GM19455 (cell line): Measurements from ENCODE around the gene FAXDC2.
"Not testable (repeated sequence)": the region's sequence is repeated elsewhere in the genome, so short reads cannot be mapped to it uniquely, and the experiment has no call there.

Experiments
- ATAC-seq: cut with Tn5 transposase; IDR thresholded peaks from one replicate; pipeline ENCODE4 v1.9.1; 2021; ENCODE audit not compliant: unreplicated experiment

Gene FAXDC2

DNA sequence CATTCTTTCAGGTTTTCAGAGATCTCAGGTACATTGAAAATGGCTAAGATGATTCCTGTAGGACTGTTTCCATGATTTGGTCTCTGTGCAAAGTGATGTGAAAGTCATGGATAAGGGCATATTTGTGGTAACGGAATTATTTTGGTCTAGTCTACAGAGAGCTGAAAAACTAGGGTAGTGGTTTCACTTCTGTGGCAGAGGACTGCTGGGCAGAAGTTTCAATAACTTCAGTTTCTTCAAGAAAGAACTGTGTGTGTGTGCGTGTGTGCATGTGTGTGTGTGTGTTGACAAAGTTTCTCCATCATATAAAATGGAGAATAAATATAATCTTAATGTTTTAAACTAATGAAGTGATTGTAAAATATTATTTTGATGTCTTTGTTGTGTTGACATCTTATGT, 12.4 kb upstream of the FAXDC2 start:
- ATAC-seq = no peak

DNA sequence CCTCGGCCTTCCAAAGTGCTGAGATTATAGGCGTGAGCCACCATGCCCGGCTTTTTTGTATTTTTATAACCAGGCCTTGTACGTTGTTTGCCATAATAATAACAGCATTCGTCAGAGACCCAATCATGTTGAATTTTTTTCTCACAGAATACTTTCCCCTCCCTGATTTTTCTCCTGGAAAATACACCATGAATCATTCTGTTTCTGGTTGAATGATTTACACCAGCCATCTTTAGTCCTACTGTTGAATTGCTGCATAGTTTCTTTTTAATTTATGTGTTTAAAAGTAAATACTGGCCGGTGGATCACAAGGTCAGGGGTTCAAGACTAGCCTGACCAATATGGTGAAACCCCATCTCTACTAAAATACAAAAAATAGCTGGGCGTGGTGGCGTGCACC, 11.5 kb upstream of the FAXDC2 start:
- ATAC-seq = no peak

DNA sequence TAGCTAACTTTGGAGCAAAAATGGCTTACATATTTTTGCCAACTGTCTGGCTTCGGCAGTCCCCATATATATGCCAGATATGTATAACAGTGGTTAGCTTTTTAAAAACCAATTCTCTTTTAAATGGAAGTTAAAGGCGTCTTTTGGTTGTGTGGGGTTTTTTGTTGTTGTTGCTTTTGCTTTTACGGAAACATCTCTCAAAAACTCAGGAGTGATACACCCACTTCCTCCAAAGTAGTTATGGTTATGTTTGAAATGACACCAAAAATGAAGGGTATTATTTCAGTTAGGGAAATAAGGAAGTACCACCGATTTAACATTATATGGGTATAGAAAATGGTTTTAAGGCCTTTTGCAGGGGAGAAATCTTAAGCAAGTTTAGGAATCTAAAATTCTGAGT, 10.4 kb upstream of the FAXDC2 start:
- no peak for ATAC-seq

DNA sequence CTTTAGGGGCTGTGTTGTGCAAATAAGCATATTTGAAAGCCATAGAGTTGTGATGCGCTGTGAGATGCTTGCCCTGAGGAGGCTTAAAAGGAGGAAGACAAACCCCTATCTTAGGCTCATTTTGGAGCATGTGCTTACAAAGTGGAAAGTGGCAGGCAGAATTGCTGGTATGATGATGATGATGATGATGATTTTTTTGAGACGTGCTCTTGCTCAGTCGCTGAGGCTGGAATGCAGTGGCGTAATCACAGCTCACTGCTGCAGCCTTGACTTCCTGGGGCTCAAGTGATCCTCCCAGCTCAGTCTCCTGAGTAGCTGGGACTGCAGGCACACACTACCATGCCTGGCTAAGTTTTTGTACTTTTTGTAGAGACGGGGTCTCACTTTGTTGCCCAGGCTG, 9.7 kb upstream of the FAXDC2 start:
- no peak for ATAC-seq

DNA sequence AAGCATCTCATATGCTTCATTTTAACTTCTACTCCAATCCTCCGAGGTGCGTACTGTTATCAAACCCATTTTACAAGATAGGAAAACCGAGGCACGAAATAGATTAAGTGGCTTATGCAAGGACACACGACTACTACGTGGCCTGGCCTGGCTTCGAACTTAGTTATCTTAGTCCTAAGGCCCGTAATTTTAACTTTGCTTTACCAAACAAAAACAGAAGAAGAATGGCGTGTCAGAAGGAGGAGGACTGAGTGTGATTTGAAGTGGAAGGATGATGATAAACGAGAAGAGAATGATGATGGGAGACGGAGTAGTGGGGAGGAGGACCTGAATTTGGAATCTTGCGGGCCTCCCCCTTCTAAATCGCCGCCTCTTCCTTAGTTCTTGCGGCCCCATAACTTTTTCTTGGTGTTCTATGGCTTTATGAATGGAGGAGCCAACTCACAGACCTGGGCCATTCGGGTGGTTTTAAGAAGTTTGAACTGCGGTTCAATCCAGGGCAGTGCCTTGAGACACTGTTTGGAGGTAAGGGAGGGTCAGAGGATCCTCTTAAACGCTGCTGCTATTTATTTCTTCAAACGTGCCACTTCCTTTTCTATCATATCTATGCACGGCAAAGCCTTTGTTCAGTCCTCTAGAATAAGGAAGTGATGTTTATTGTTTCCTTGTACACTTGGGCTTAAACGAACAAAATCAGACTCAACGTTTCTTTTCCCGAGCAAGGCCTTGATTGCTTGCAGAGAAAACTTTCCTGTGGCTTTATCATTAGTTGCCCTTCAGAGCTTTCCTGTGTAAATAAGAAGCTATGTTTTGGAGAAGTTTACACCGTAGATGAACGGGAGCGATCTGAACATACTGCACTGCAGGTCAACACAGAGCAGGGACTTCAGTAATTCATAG, 8.8 kb upstream of the FAXDC2 start:
- no peak for ATAC-seq

DNA sequence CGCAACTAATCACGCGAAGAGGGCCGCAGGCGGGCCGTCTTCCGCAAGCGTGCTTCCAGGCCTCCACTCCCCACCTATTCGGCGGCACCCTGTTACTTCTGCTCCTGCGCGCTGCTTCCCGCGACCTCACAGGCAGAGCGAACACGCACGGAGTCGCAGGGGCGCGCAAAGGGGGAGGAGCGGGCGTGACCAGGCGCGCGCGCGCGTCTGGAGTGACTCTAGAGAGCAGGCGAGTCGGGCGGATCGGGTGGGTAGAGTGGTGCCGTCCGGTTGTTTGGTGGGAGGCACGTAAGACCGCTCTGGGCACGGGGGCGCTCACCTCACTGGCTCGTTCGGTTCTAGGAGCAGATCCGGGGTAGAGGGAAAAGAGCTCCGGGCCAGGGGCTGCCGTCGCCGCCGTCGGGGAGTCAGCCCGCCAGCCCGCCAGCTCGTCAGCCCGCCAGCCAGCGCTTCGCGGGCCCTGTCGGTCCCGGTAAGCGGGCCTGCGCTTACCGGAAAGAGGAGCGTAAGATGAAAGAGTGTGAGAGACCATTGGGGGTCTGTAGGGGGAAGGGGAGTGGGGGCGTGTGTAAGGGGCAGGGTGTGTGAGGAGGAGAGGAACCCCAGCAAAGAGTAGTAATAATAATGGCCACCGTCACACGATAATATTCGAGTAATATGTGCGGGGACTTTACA, 8.0 kb upstream of the FAXDC2 start, which contains the start of gene CNOT8:
TSS of gene CNOT8 (plus strand) at position 331 of the 675 bp plus-strand sequence. CDS start 4,652 bp downstream, outside the sequence.
- peak; percentile 77 for ATAC-seq

DNA sequence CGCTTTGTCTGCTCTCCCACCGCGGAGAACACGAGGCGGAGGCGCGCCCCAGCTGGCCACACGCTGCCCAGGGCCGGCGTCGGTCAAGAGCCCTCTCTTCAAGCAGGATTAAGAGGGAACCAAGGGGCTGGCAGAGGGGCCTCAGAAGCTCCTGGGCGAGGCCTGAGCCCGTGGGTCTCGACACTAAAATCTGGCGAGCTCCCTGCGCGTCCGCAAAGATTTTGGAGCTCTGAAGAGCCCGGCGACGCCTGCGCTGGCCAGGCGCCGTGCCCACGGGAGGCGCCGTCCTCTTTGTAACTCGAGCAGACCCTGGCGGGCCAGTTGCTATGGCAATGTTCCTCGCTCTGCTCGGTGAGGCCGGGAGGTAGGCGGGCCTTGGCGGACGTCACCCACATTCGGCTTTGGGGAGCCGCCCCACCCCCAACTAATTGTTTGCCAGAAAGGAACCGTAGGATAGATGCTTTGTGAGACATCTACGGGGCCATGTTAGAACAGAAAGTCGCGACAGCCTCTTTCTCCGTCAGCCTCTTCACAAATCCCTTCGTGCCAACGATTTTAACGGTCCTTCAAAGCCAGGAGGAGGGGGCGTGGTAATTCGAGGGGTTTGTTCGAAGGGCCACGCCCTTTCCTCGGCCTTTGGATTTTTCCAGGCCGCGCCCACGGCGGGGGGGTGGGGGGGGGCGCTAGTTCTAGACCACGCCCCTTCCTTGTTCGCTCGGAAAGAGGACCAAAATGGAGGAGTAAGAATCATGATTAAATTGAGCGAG, 7.3 kb upstream of the FAXDC2 start:
- ATAC-seq = peak; percentile 67

DNA sequence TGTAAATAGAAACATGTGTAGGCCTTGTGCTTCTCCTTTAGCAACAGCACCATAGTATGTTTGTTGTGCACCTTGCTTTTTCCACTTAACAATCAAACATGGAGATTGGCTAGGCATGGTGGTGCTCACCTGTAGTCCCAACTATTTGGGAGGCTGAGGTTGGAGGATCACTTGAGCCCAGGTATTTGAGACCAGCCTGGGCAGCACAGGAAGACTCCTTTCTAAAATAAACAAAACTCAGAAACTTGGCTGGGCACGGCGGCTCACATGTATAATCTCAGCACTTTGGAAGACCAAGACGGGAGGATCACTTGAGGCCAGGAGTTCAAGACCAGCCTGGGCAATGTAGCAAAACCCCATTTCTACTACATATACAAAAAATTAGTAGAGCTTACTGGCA, 948 bp upstream of the FAXDC2 start:
- ATAC-seq = no peak

DNA sequence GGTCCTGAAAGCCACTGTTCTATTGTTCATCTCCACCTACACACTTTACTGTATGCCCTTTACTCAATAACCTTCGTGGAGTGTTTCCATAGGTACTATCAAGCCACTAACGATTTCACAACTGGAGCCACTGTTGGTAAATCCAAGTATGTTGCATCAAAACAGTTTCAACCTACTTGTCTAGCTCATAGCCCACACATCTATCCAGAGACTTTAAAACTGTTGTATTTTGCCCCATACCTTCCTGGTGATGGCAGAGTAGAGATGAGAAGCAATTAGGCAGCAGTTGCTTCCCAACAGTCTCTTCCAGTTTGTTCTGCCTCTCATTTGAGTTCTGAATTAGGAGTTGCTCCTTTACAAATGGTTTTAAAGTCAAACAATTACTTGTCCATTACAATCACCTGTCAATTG, 607 bp downstream of the FAXDC2 start:
- no peak for ATAC-seq

DNA sequence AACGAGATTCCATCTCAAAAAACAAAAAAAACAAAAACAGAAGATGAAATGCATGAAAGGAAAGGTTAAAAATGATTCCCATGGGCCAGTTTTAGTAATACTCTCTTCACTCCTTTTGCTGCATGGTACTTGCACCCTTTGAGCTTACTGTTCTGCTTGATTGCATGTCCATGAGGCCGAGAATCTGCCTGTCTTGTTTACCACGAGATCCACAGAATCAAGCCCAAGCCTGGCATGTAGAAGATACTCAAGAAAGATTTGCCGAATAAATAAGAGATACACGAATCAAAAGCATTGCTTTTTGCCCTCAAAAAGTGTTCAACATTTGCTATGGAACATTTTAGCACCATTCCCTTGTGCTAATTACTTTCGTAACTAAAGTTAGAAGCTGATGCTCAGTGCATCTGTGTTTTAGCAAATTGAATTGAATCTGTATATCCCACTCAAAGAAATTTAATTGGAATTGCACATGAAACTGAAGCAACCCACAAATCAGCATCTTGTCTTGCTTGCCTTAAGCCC, 1.1 kb downstream of the FAXDC2 start:
- no peak for ATAC-seq

DNA sequence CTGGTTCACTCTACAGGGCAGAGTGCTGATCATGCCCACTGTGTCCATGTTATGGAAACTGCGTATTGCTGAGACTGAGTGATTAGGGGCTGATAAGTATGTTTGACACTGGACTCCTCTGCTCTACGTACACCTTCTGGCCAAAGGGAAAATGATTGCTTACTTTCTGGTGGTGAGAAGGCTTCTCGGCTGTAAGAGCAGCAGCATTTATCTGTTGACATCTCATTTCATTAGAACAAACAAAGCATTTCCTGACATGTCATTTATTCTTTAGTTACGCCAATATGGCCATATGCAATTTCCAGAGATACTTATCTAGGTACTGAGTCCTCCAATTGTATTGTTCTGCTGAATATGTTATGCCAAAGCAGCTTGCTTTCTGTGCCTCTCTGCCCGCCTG, 5.6 kb downstream of the FAXDC2 start:
- no peak for ATAC-seq

DNA sequence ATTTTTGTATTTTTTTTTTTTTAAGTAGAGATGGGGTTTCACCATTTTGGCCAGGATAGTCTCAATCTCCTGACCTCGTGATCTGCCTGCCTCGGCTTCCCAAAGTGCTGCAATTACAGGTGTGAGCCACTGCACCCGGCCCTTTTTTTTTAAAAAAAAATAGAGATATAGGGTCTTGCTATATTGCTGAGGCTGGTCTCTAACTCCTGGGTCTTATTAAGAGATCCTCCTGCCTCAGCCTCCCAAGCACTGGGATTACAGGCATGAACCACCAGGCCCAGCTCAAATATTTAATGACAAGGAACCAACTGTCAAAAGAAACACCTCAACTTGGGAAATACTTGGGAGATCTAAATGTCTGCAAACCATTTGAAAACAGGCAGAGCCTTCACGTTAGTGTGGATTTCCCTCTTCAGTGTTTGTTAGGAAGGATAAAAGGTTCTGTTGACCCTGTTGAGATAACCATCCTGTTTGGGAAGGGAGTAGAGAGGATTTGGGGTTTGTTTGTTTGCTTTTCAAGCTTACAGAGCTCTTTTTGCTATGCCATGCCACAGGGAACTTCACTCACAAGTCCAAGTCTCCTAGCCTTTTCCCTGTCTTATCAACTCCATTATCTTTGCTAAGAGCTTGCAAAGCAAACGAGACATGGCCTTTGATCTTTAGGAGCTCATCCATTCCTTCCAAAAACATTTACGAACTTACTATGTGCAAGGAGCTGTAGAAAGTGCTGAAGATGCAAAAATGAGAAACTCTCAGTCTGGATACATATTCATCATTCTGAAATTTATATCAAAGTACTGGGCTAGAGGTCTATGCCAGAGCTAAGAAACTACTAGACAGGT, 7.5 kb downstream of the FAXDC2 start:
- no peak for ATAC-seq

DNA sequence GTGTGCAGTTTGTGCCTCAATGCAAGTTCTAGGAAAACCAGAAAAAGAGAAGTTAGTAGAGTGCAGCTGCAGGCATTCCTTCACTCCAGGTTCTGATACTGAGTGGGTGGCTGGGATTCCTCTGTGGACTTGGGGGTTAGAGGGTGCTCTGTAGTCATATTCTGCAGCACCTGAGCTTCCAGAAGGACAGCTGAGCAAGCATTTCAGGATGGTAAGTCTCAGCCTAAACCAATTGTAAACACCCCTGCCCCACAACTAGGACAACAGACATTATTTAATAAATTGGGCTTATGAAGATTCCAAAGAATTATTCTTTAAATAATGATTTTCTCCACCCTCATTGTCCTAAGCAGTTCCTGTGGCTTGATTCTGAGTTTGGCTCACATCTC, 9.1 kb downstream of the FAXDC2 start:
- no peak for ATAC-seq

DNA sequence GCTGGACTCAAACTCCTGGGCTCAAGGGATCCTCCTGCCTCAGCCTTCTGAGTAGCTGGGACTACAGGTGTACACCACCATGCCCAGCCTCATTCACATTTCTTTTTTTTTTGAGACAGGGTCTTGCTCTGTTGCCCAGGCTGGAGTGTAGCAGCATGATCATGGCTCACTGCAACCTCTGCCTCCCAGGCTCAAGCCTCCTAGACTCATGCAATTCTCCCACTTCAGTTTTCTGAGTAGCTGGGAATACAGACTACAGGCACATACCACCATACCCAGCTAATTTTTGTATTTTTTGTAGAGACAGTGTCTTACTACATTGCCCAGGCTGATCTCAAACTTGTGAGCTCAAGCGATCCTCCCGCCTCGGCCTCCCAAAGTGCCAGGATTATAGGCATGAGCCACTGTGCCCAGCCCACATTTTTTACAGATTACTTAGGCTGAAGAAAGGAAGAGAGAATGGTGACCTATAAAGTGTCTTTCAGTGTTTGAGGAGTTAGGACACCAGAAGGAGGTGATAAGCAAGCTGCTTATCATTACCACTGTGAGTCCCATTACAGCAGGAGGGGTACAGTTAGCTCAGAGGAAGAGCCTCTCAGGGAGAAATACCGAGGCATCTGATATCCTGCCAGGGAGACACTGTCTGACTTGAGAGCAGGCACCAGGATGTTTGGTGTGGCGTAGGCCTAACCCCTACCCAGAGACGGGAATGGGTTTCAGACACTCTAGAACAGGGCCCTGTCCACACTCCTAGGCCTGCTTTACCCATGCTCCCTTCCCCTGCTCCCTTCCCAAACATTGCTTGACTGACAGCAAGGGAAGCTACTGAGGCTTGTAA, 9.7 kb downstream of the FAXDC2 start:
- ATAC-seq = no peak

DNA sequence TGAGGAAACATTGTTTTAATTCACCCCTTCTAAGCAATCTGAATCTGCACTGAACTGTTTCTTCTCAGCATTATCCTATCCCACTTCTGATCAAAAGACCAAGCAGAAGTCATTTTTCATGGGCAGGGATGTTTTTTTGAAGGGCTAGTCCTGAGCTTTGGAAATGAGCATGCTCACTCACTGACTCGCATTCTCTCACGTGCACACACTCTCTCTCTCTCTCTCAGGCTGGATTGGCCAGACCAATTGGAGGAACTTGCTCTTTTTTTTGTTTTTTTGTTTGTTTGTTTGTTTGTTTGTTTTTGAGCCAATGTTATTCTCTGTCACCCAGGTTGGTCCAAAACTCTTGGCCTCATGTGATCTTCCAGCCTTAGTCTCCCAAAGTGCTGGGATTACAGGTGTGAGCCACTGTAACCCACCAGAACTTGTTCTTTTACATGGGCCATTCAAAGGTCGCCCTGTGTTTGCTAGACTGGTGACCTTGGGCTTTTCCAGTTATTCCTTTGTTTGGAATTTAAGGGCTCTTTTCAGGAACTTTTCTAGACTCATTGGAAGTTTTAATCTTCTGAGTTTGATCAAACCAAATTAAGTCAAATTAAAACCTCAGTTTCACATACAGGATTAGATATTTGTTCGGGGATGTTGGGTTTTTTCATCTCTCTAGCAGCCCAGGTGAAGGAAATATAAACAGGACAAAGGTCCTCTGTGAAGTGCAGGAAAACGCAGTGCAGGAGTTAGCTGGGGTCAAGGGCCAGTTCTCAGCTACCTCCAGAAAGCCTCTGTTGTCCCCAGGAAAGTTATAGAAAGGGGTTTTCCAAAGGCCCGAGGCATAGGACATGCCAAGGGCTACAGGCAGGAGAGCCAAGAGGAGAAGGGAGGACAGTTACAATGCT, 13.1 kb downstream of the FAXDC2 start:
- no peak for ATAC-seq

DNA sequence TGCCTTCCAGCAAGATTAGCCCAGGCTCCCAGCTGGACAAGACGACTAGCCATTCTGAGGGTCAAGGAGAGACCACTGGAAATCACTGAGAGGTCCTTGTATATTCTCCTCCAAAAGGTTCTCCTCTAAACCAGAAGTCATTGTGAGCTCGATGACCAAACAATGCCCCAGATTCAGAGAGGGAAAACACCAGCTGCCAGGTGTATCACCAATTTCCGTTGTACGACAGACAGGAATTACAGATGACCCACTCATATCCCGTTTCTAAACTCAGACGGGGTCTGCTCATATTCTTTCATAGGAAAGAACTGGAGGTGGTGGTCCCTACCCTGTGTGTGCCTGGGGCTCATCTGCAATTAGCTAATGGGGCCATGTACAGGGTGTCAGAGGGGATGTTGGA, 14.2 kb downstream of the FAXDC2 start:
- no peak for ATAC-seq

DNA sequence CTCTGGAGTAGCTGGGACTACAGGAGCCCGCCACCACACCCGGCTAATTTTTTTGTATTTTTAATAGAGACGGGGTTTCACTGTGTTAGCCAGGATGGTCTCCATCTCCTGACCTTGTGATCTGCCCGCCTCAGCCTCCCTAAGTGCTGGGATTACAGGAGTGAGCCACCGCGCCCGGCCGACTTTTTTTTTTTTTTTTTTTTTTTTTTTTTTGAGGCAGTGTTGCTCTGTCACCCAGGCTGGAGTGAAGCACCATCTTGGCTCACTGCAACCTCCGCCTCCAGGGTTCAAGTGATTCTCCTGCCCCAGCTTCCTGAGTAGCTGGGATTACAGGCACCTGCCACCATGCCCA, 14.7 kb downstream of the FAXDC2 start:
- ATAC-seq = not testable (repeated sequence)

DNA sequence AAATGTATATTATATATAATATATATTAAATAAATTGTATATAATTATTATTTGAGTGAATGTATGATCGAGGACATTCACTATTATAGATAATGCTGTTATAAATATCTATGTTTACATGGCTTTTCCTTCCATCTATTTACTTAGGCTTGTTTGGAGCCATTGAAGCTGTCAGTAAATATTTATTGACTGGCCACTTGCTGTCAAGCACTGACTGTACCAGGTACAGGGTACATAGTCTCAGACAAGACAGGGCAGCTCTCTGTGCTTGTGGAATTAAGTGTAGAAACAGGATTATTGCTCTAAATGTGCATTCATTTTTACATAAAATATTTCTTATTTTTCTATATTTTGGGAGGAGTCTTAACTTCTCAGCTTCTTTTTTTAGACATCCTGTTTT, 16.4 kb downstream of the FAXDC2 start:
- no peak for ATAC-seq

DNA sequence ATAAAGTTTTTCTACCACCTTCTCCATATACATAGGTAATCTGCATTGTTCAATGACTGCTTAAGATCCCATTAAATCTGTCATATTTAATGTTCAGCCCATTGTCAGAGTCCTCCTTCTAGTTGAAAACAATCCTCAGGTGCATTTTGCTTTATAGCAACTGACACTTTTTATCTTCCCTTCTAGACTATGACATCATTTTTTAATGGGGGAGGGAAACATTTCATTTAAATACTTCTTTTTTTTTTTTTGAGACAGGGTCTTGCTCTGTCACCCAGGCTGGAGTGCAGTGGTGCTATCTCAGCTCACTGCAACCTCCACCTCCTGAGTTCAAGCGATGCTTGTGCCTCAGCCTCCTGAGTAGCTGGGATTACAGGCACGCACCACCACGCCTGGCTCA, 17.6 kb downstream of the FAXDC2 start:
- ATAC-seq = not testable (repeated sequence)
